ELR (cell line): ENCODE results near the gene SDK1.

Experiments used
- DNase-seq: peaks from one replicate; pipeline ENCODE4 v3.0.0-alpha.2; 2015; ENCODE audit warnings: low read depth

The SDK1 gene

GRCh38 chr7:3345699-3346481 lies 44.8 kb downstream of the SDK1 start:
- no peak for DNase-seq

- DNase-seq: no peak
These were observed 48.1 kb downstream of the SDK1 start for GRCh38 chr7:3349126-3349525.

- DNase-seq: no peak
These were observed 55.1 kb downstream of the SDK1 start for GRCh38 chr7:3356173-3356572.

GRCh38 chr7:3358991-3359390 lies 57.9 kb downstream of the SDK1 start:
- DNase-seq: no peak

- DNase-seq: no peak
These were observed 66.2 kb downstream of the SDK1 start for GRCh38 chr7:3367261-3367660.

GRCh38 chr7:3370068-3370830 lies 69.2 kb downstream of the SDK1 start:
- DNase-seq: no peak

- no peak for DNase-seq
These were observed 69.9 kb downstream of the SDK1 start for GRCh38 chr7:3370921-3371320.

- DNase-seq: peak; percentile 2
These were observed 70.5 kb downstream of the SDK1 start for GRCh38 chr7:3371601-3372000.

GRCh38 chr7:3374239-3374638 lies 73.2 kb downstream of the SDK1 start:
- no peak for DNase-seq

GRCh38 chr7:3378390-3379150 lies 77.5 kb downstream of the SDK1 start:
- DNase-seq: no peak

GRCh38 chr7:3380034-3380433 lies 79.0 kb downstream of the SDK1 start:
- DNase-seq: no peak

GRCh38 chr7:3380886-3381685 lies 80.0 kb downstream of the SDK1 start:
- no peak for DNase-seq

- no peak for DNase-seq
These were observed 85.6 kb downstream of the SDK1 start for GRCh38 chr7:3386423-3387190.

GRCh38 chr7:3393862-3394261 lies 92.8 kb downstream of the SDK1 start:
- DNase-seq: no peak

GRCh38 chr7:3397324-3397723 lies 96.3 kb downstream of the SDK1 start:
- DNase-seq: no peak

GRCh38 chr7:3399858-3400257 lies 98.8 kb downstream of the SDK1 start:
- DNase-seq: peak; percentile 35

GRCh38 chr7:3404501-3404900 lies 103.4 kb downstream of the SDK1 start:
- DNase-seq: peak; percentile 2

GRCh38 chr7:3408814-3409595 lies 108.0 kb downstream of the SDK1 start:
- no peak for DNase-seq

- no peak for DNase-seq
These were observed 111.8 kb downstream of the SDK1 start for GRCh38 chr7:3412871-3413270.

- DNase-seq: no peak
These were observed 114.8 kb downstream of the SDK1 start for GRCh38 chr7:3415861-3416312.
